ENCODE data around the gene MBD3L5. TPM values are rescaled to one million over a fixed set of nuclear protein-coding genes. Genes with fewer than 3 reads are reported as not detected.

Gene MBD3L5
- total and polyA plus RNA-seq, 9 of the 15 experiments (the other 6 are each of a cell fraction or from before 2014, with no cell fraction given) = not detected

- POLR2A ChIA-PET = no interaction called here
- Histone ChIP-seq H3K4me1 (replicated peaks in 1 of 2; ENCODE audit: control insufficient read depth in 2 of 2, insufficient read depth in 2 of 2, low read length in 2 of 2) (no peaks in the 10 kb centered on the region), H3K4me2 (ENCODE audit: insufficient read depth, low read length) (no peak overlapping the region), H4K20me1 (replicated peaks; ENCODE audit: control insufficient read depth, insufficient read depth, low read length) (no peaks in the 10 kb centered on the region), H3K4me3 (no peak overlapping the region), H2AFZ (ENCODE audit: low read depth, low read length) (no peak overlapping the region), H3K9me3 (replicated peaks; ENCODE audit: control insufficient read depth, insufficient read depth, low read depth, low read length) (peaks cover 20% of the 10 kb centered on the region), H3K27me3 (ENCODE audit: control insufficient read depth in 2 of 2, insufficient read depth in 2 of 2, low read length in 2 of 2) (no peaks in the 10 kb centered on the region), H3K79me2 (ENCODE audit: control insufficient read depth, insufficient read depth, low read length) (no peaks in the 10 kb centered on the region), H3K27ac (ENCODE audit: extremely low read depth, low read depth, low read length) (no peak overlapping the region), H3K9me1 (ENCODE audit: control insufficient read depth, insufficient read depth, low read length) (no peaks in the 10 kb centered on the region), H3K9ac (ENCODE audit: insufficient read depth in 1 of 2, low read depth in 2 of 2, low read length in 2 of 2) (no peak overlapping the region), H3K36me3 (ENCODE audit: control insufficient read depth, insufficient read depth, low read length) (peaks cover 86% of the 10 kb centered on the region)
- FAIRE-seq = no peak
- TF ChIP-seq MIER1 (IDR thresholded peaks at IDR 0.05; ENCODE audit: low read depth) = no peak
- no peak for TF ChIP-seq NONO (IDR thresholded peaks at IDR 0.05; ENCODE audit: low read depth in 2 of 2, low read length in 1 of 2)
- TF ChIP-seq ZNF512 (tag; IDR thresholded peaks at IDR 0.05) = no peak
- TF ChIP-seq ZKSCAN3 (CRISPR knock-in tag; IDR thresholded peaks at IDR 0.05) = no peak
- no peak for TF ChIP-seq ATF4 (CRISPR knock-in tag; IDR thresholded peaks at IDR 0.05)
- no peak for TF ChIP-seq DPF2 (IDR thresholded peaks at IDR 0.05)
- no peak for TF ChIP-seq KAT8 (IDR thresholded peaks at IDR 0.05; ENCODE audit: low read depth)
- no peak for ATAC-seq
- intact Hi-C loops (cut with micrococcal nuclease) = no loop called here
- no TSS peak for BruUV-seq (replicated peaks)
- in situ Hi-C loops (cut with MboI) = no loop called here
- DNase-seq (ENCODE audit: extremely low read depth in 1 of 4, low spot score in 3 of 4) = no peak
- CTCF ChIA-PET (ENCODE audit: low intra/inter-chr PET ratio) = no interaction called here
- 98% methylated on average over 6 of the region's 6 CpGs for WGBS (ENCODE audit: insufficient coverage, low coverage, missing lambda C conversion rate)
Measured at GRCh38 chr19:7076151-7076550, 45.8 kb downstream of the MBD3L5 start.

Data from K562 (cell line).